Measurements from ENCODE around the gene CYP24A1.
"Not testable (repeated sequence)": the region's sequence is repeated elsewhere in the genome, so short reads cannot be mapped to it uniquely, and the experiment has no call there.

DNA sequence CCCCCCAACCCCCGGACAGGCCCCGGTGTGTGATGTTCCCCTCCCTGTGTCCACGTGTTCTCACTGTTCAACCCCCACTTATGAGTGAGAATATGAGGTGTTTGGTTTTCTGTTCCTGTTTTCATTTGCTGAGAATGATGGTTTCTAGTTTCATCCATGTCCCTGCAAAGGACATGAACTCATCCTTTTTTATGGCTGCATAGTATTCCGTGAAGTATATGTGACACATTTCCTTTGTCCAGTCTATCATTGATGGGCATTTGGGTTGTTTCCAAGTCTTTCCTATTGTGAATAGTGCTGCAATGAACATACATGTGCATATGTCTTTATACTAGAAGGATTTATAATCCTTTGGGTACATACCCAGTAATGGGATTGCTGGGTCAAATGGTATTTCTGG lies 42.7 kb downstream of the CYP24A1 start:
- not testable (repeated sequence) for TF ChIP-seq CTCF (IDR thresholded peaks at IDR 0.05; ENCODE audit: borderline replicate concordance, extremely low read depth, low read length, poor library complexity, severe bottlenecking); EZH2 (IDR thresholded peaks at IDR 0.05; ENCODE audit: borderline replicate concordance, low read depth, low read length, severe bottlenecking)
